IMR-90 (cell line): ENCODE results near the gene PRKCA. TPM values are rescaled to one million over a fixed set of nuclear protein-coding genes. Genes with fewer than 3 reads are reported as not detected.

Experiments used
- ATAC-seq: fragments of 200-7000 bp; cut with Tn5 transposase; 2 replicates; pipeline ENCODE4 v1.9.1; 2020; ENCODE audit warnings: low read depth, mild to moderate bottlenecking, moderate library complexity
- BruUV-seq: library from RNA; stranded (reverse); fragments of 400-500 nt; replicated peaks from 2 replicates; lab custom pipeline; 2021; lab: Mats Ljungman, UMichigan
- CTCF ChIA-PET: fragments of 300-600 bp; formaldehyde crosslinking; extraction: SDS; loops from one replicate; lab custom pipeline; 2021; ENCODE audit warnings: antibody characterized with exemption; lab: Yijun Ruan, JAX
- POLR2A ChIA-PET: fragments of 300-600 bp; sonication (Branson Sonifier 250); formaldehyde crosslinking; loops from one replicate; lab custom pipeline; 2022; ENCODE audit warnings: antibody characterized with exemption; ENCODE audit not compliant: unreplicated experiment; lab: Charles Lee
- DNase-seq: peaks from one replicate; pipeline ENCODE4 v3.0.0; 2013
- H2AFZ ChIP-seq: replicated peaks from 2 replicates; pipeline ENCODE3; 2013; ENCODE audit warnings: low read length, mild to moderate bottlenecking; ENCODE audit not compliant: poor library complexity
- H2AK5ac ChIP-seq: 2 replicates; pipeline ENCODE4 v1.6.1; 2013; ENCODE audit warnings: low read depth, low read length, inconsistent platforms
- H2AK9ac ChIP-seq: replicated peaks from 2 replicates; pipeline ENCODE3; 2013; ENCODE audit warnings: mild to moderate bottlenecking, low read depth, low read length, moderate library complexity; ENCODE audit not compliant: poor library complexity
- H2BK120ac ChIP-seq: 2 replicates; pipeline ENCODE4 v1.6.1; 2013; ENCODE audit warnings: low read depth, low read length, inconsistent platforms
- H2BK15ac ChIP-seq: 3 replicates; pipeline ENCODE4 v1.6.1; 2013; ENCODE audit warnings: low read depth, low read length, inconsistent platforms
- H2BK20ac ChIP-seq: 2 replicates; pipeline ENCODE4 v1.6.1; 2013; ENCODE audit warnings: low read depth, mild to moderate bottlenecking, inconsistent platforms, low read length, moderate library complexity
- H2BK5ac ChIP-seq: 2 replicates; pipeline ENCODE4 v1.6.1; 2013; ENCODE audit warnings: mild to moderate bottlenecking, low read depth, low read length, inconsistent platforms; ENCODE audit not compliant: poor library complexity, severe bottlenecking
- H3K14ac ChIP-seq: replicated peaks from 2 replicates; pipeline ENCODE4 v1.6.1; 2013; ENCODE audit warnings: low read depth, low read length, inconsistent platforms
- H3K18ac ChIP-seq: 2 replicates; pipeline ENCODE4 v1.6.1; 2013; ENCODE audit warnings: low read depth, low read length, control low read depth
- H3K23ac ChIP-seq: 2 replicates; pipeline ENCODE4 v1.6.1; 2013; ENCODE audit warnings: low read depth, low read length, inconsistent platforms
- H3K27ac ChIP-seq: 2 replicates; pipeline ENCODE4 v1.5.1; 2013; ENCODE audit warnings: mild to moderate bottlenecking, control low read depth, low read length; ENCODE audit not compliant: insufficient read depth
- H3K27me3 ChIP-seq: 2 replicates; pipeline ENCODE4 v1.6.1; 2013; ENCODE audit warnings: low read length; ENCODE audit not compliant: control insufficient read depth, insufficient read depth
- H3K36me3 ChIP-seq: 2 replicates; pipeline ENCODE4 v1.6.1; 2013; ENCODE audit warnings: low read length, mixed read lengths; ENCODE audit not compliant: control insufficient read depth, insufficient read depth
- H3K4ac ChIP-seq: 2 replicates; pipeline ENCODE4 v1.6.1; 2013; ENCODE audit warnings: low read depth, low read length, inconsistent platforms
- H3K4me1 ChIP-seq: 2 replicates; pipeline ENCODE4 v1.6.1; 2013; ENCODE audit warnings: low read length, mixed read lengths; ENCODE audit not compliant: control insufficient read depth, insufficient read depth
- H3K4me2 ChIP-seq: 2 replicates; pipeline ENCODE4 v1.6.1; 2013; ENCODE audit warnings: low read depth, mild to moderate bottlenecking, control low read depth, low read length, moderate library complexity
- H3K4me3 ChIP-seq: 2 replicates; pipeline ENCODE4 v1.5.1; 2013; ENCODE audit warnings: low read depth, mild to moderate bottlenecking, control low read depth, low read length, moderate library complexity; ENCODE audit not compliant: insufficient read depth
- H3K56ac ChIP-seq: 2 replicates; pipeline ENCODE4 v1.6.1; 2013; ENCODE audit warnings: low read length, inconsistent platforms; ENCODE audit not compliant: insufficient read depth; ENCODE audit errors: extremely low read depth
- H3K79me1 ChIP-seq, 2 experiments: 2 replicates each; pipeline ENCODE4 v1.6.1; 2013; ENCODE audit warnings: low read length in 2 of 2, inconsistent platforms in 1 of 2, low read depth in 1 of 2
- H3K9ac ChIP-seq: 2 replicates; pipeline ENCODE4 v1.6.1; 2013; ENCODE audit warnings: low read depth, low read length, control low read depth
- H3K9me1 ChIP-seq: 2 replicates; pipeline ENCODE4 v1.6.1; 2013; ENCODE audit warnings: low read length, inconsistent platforms; ENCODE audit not compliant: insufficient read depth
- H3K9me3 ChIP-seq: 2 replicates; pipeline ENCODE4 v1.6.1; 2013; ENCODE audit warnings: low read length; ENCODE audit not compliant: control insufficient read depth, insufficient read depth
- H4K20me1 ChIP-seq: 2 replicates; pipeline ENCODE4 v1.6.1; 2013; ENCODE audit warnings: low read length, inconsistent platforms; ENCODE audit not compliant: insufficient read depth
- H4K5ac ChIP-seq: 2 replicates; pipeline ENCODE4 v1.6.1; 2013; ENCODE audit warnings: mild to moderate bottlenecking, low read depth, low read length, control low read depth
- H4K8ac ChIP-seq, 2 experiments: 2 replicates each; pipeline ENCODE4 v1.6.1; 2013; ENCODE audit warnings: low read depth in 2 of 2, low read length in 2 of 2, control low read depth in 1 of 2, inconsistent platforms in 1 of 2
- H4K91ac ChIP-seq: 2 replicates; pipeline ENCODE4 v1.6.1; 2013; ENCODE audit warnings: low read depth, low read length, inconsistent platforms; ENCODE audit not compliant: insufficient read depth
- CEBPB ChIP-seq: IDR thresholded peaks from 2 replicates; pipeline ENCODE4 v1.6.1; 2012; ENCODE audit warnings: low read depth, low read length, improper control_type of control experiment
- CHD1 ChIP-seq: IDR thresholded peaks from 2 replicates; pipeline ENCODE4 v1.6.1; 2012; ENCODE audit warnings: low read depth, low read length, improper control_type of control experiment
- MAZ ChIP-seq: IDR thresholded peaks from 2 replicates; pipeline ENCODE4 v1.6.1; 2012; ENCODE audit warnings: low read depth, mild to moderate bottlenecking, low read length, improper control_type of control experiment, moderate library complexity, borderline replicate concordance
- WGBS, 2 experiments: methylation state at CpG; one replicate each; pipeline versions ENCODE4 v1.1.5 to v1.1.7; 2013; ENCODE audit warnings: missing lambda C conversion rate in 2 of 2; ENCODE audit not compliant: insufficient read length in 1 of 2; ENCODE audit errors: extremely low coverage in 2 of 2; 5-methylcytosine and 5-hydroxymethylcytosine counted together
- dilution Hi-C: fragments of 300-500 bp; cut with HindIII; formaldehyde crosslinking; loops from one replicate; pipeline ENCODE4 v1.14.3; 2018; ENCODE audit warnings: low sequenced_read_pairs; ENCODE audit not compliant: unreplicated experiment
- in situ Hi-C: fragments of 300-500 bp; cut with MboI; formaldehyde crosslinking; loops from 3 replicates; pipeline ENCODE4 v1.14.3; 2019; ENCODE audit warnings: low sequenced_read_pairs, inconsistent platforms, mixed read lengths
- intact Hi-C: fragments of 100-400 bp; cut with micrococcal nuclease; formaldehyde crosslinking; loops from 2 replicates; pipeline ENCODE4 v1.10.0; 2022
- polyA plus RNA-seq, 3 experiments: library from polyadenylated mRNA; depleted of rRNA; stranded (reverse); fragments of >200 nt; gene quantifications; 2 replicates each; pipeline ENCODE4 v1.2.3, GENCODE V29; 2012; ENCODE audit warnings: low replicate concordance in 1 of 3
- total RNA-seq: library from RNA; depleted of rRNA; stranded (reverse); fragments of >200 nt; gene quantifications from 2 replicates; pipeline ENCODE4 v1.2.3, GENCODE V29; 2012

The PRKCA gene
- total and polyA plus RNA-seq, 2 of the 4 experiments (the other 2 are of a cell fraction) = 31.0 to 46.0 TPM

DNA sequence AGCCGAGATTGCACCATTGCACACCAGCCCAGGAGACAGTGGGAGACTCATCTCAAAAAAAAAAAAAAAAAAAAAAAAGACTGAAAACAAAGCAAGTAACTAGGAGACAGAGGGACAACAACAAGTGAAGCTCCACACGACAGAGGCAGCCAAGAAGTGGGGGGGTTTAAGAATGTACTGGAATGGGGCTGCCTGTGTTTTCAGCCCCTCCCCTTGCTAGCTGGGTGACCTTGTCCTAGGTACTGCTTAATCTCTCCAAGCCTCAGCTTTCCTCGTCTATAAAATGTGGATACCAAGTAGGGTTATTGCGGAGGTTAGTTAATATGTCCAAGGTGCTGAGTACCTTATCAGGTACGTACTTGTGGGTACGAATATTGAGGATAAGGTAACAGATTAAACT lies 368.7 kb downstream of the PRKCA start:
- intact Hi-C loops = no loop called here

More for the DNA sequence above, 368.7 kb downstream of the PRKCA start:
- no peak overlapping the region for H2BK20ac ChIP-seq
- no TSS peak for BruUV-seq
- no peak overlapping the region for H3K14ac ChIP-seq
- in situ Hi-C loops (loop anchor here (25.0 kb wide), 1 partner anchor 1434 kb away; no protein-coding TSS in a partner anchor), dilution Hi-C loops (no loop called here)
- 100% methylated on average over 1 of the region's 6 CpGs; no CpG with 5 or more reads in 1 of the 2 experiments for WGBS, 2 experiments
- no peak overlapping the region for H2BK120ac ChIP-seq
- no peak overlapping the region for H3K56ac ChIP-seq
- H3K23ac ChIP-seq = no peak overlapping the region
- peaks cover 2% of the 10 kb centered on the region; the same call in 1 of the 2 replicates for H3K36me3 ChIP-seq
- no peak for TF ChIP-seq MAZ
- no peak for TF ChIP-seq CEBPB
- TF ChIP-seq CHD1 = no peak
- peaks cover 3 to 26% of the 10 kb centered on the region in 2 experiments; a peak in 3 of 4 replicates for H3K79me1 ChIP-seq
- no peak overlapping the region for H3K18ac ChIP-seq
- H2AFZ ChIP-seq = no peak overlapping the region
- ChIA-PET CTCF (interaction anchor here (1.0 kb wide), 1 partner anchor 471 kb away, joined by 3 read pairs; no protein-coding TSS in a partner anchor), POLR2A (no interaction called here)
- DNase-seq (no peak), ATAC-seq (no peak)
- H3K4me3 ChIP-seq = no peak overlapping the region
- H4K91ac ChIP-seq = no peak overlapping the region
- no peak overlapping the region for H2AK9ac ChIP-seq
- H4K8ac ChIP-seq = no peak overlapping the region
- no peaks in the 10 kb centered on the region for H3K27me3 ChIP-seq
- H4K5ac ChIP-seq = no peak overlapping the region
- H3K9me1 ChIP-seq = peaks cover 3% of the 10 kb centered on the region; the same call in 1 of the 2 replicates
- H3K27ac ChIP-seq = no peak overlapping the region
- H3K4me2 ChIP-seq = no peak overlapping the region
- H4K20me1 ChIP-seq = peaks cover 9% of the 10 kb centered on the region; the same call in 1 of the 2 replicates
- H2BK5ac ChIP-seq = no peak overlapping the region
- no peak overlapping the region for H2BK15ac ChIP-seq
- no peaks in the 10 kb centered on the region for H3K9me3 ChIP-seq
- no peak overlapping the region for H2AK5ac ChIP-seq
- H3K4me1 ChIP-seq = peaks cover 2% of the 10 kb centered on the region; the same call in 1 of the 2 replicates
- no peak overlapping the region for H3K4ac ChIP-seq
- no peak overlapping the region for H3K9ac ChIP-seq
